Activated naive CD8-positive, alpha-beta T cell treated with anti-CD3 and anti-CD28 coated beads, Interleukin-2, amount 50 U/mL, for 16 hours (primary cell): ENCODE data around the gene GUCA1C.

Experiments used
- DNase-seq: peaks from one replicate; pipeline ENCODE4 v3.0.0-alpha.2; 2020; ENCODE audit warnings: low read depth, low spot score

The GUCA1C gene

GRCh38 chr3:108953700-108954099 is at the start of gene GUCA1C:
Gene GUCA1C, minus strand, starts transcription at chr3:108953879. Its CDS starts 117 bp downstream, at chr3:108953762.
- no peak for DNase-seq

GRCh38 chr3:108998436-108998835 is 44.8 kb upstream of the GUCA1C start:
- no peak for DNase-seq

GRCh38 chr3:108985844-108986243 is 32.2 kb upstream of the GUCA1C start:
- no peak for DNase-seq

- no peak for DNase-seq
Observed at GRCh38 chr3:108983051-108983450, 29.4 kb upstream of the GUCA1C start.

- no peak for DNase-seq
Observed at GRCh38 chr3:108976058-108976457, 22.4 kb upstream of the GUCA1C start.

- no peak for DNase-seq
Observed at GRCh38 chr3:108973019-108973418, 19.3 kb upstream of the GUCA1C start.

- no peak for DNase-seq
Observed at GRCh38 chr3:108972482-108972881, 18.8 kb upstream of the GUCA1C start.

GRCh38 chr3:108970561-108970960 is 16.9 kb upstream of the GUCA1C start:
- DNase-seq, result no peak

- DNase-seq, result no peak
Observed at GRCh38 chr3:108966773-108967172, 13.1 kb upstream of the GUCA1C start.

GRCh38 chr3:108959017-108959416 is 5.3 kb upstream of the GUCA1C start:
- no peak for DNase-seq

GRCh38 chr3:108953210-108953609 is 469 bp downstream of the GUCA1C start:
- DNase-seq, result no peak

GRCh38 chr3:108951820-108952501 is 1.7 kb downstream of the GUCA1C start:
- no peak for DNase-seq

GRCh38 chr3:108947855-108948254 is 5.8 kb downstream of the GUCA1C start:
- DNase-seq, result no peak

GRCh38 chr3:108946292-108947285 is 7.1 kb downstream of the GUCA1C start:
- DNase-seq, result no peak

GRCh38 chr3:108940568-108941263 is 13.0 kb downstream of the GUCA1C start:
- DNase-seq, result no peak

- no peak for DNase-seq
Observed at GRCh38 chr3:108940166-108940565, 13.5 kb downstream of the GUCA1C start.

GRCh38 chr3:108936924-108937689 is 16.6 kb downstream of the GUCA1C start:
- DNase-seq, result no peak

GRCh38 chr3:108931035-108931434 is 22.6 kb downstream of the GUCA1C start:
- DNase-seq, result no peak

GRCh38 chr3:108918866-108919265 is 34.8 kb downstream of the GUCA1C start:
- DNase-seq, result no peak

- DNase-seq, result peak; percentile 24
Observed at GRCh38 chr3:108914774-108915641, 38.7 kb downstream of the GUCA1C start.
